Stimulated activated CD8-positive, alpha-beta memory T cell treated with anti-CD3 and anti-CD28 coated beads, Interleukin-4, amount 100 ng/mL, for 24 hours (primary cell): ENCODE data around the gene TSPAN14.
"Not testable (repeated sequence)": the region's sequence is repeated elsewhere in the genome, so short reads cannot be mapped to it uniquely, and the experiment has no call there.

Experiments used
- DNase-seq: peaks from one replicate; pipeline ENCODE4 v3.0.0-alpha.2; 2020; ENCODE audit warnings: low read depth

Gene TSPAN14, protein sequence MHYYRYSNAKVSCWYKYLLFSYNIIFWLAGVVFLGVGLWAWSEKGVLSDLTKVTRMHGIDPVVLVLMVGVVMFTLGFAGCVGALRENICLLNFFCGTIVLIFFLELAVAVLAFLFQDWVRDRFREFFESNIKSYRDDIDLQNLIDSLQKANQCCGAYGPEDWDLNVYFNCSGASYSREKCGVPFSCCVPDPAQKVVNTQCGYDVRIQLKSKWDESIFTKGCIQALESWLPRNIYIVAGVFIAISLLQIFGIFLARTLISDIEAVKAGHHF

DNA sequence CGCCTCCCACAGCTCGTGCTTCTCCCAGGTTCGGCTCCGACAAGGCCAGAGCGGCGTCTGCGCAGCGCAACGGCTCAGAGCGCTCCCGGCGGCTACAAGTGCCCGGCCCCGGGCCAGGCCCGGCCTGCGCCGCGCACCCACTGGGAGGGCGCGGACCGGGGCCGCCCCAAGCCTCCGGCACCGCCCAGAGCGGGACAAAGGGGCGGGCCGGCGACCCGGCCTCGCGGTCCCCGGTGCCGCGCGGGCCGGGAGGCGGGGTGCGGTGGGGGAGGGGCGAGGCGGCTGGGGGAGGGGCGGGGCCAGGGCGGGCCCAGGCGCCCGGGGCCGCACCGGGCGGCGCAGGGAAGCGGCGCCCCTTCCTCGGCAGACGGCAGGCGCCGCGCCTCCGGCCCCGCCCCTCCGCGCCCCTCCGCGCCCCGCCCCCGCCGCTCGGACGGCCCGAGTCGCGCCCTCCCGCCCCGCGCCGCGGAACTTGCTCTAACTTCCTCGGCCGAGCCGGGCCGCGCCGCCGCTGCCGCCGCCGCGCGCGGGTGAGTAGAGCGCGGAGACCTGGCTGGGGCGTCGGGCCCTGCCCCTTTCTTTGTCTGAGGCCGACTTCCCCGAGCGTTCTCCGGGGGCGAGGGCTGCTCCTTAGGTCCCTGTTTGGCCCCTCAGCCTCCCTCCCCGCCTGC, at the start of gene TSPAN14:
Gene TSPAN14, plus strand, starts transcription at position 469 of the 671 bp plus-strand sequence. CDS start 34,924 bp downstream, outside the sequence.
- peak; percentile 65 for DNase-seq

DNA sequence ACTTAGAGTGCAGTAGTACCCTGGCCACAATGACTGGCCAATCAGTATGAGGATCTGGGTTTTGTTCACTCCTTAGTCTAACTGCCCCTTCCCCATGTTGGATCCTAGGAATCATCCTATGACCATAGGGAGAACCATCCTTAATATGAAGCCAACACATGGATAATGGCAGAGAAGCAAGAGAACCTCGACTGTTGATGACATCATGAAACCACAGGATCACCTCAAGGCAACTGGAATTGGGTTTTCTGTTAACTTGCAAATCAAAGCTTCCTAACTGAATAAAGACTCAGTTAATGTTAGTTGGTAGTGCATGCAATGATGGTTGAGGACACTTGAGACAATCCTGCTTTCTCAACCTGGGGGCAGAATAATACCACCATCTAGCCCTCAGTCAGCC, 49.1 kb upstream of the TSPAN14 start:
- no peak for DNase-seq

DNA sequence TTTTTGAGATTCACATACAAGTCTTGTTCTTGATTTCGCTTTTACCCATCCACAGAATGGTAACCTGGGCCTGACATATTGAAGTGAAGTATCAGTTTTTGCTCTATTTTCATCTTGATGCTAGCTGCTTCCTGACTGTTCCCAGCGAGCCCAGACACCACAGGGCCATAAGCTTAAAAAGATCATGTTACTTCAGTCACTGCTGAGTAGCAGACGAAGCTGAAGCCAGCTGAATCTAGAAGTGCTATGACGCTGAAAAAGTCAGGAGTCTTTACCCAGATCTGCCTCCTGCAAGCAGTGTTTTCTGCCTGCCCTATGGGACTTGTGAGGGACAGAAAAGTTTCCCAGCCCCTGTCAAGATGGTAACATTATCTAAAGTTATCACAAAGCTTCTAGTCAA, 48.5 kb upstream of the TSPAN14 start:
- no peak for DNase-seq

DNA sequence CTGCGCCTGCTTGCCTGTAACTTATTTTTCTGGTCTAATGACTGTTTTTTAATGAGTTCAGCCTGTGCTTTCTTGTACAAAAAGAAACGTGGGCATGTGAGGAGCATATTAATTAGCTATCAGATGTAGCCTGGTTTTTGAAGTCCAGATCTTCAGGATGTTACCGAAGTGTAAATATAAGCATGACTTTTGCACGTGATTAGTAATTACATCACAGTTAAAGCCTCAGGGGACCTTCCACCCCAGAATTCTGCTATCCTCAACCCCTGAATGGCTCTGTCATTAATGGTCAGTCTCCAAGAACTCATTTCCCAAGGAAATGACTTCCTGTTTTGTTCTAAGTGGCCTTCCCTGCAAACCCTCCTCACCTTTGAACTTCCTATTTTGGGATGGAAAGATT, 47.9 kb upstream of the TSPAN14 start:
- DNase-seq = no peak

DNA sequence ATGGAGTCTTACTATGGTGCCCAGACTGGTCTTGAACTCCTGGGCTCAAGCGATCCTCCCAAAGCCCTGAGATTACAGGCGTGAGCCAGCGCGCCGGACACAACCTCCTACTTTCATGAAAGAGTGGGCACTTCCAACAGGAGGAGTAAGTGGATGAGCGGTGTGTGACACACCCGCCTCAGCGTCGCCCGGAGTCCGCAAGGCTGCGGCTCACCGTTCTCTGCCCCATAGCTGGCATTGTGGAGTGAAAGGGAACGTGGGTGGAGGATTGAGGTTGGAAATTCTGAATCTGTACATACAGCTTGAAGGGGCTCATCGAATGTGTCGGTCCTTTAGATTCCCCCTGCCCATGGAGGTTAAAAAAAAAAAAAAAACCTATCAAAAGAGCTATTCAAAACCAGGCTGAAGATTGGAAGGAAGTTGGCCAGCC, 46.3 kb upstream of the TSPAN14 start:
- peak; percentile 48 for DNase-seq

DNA sequence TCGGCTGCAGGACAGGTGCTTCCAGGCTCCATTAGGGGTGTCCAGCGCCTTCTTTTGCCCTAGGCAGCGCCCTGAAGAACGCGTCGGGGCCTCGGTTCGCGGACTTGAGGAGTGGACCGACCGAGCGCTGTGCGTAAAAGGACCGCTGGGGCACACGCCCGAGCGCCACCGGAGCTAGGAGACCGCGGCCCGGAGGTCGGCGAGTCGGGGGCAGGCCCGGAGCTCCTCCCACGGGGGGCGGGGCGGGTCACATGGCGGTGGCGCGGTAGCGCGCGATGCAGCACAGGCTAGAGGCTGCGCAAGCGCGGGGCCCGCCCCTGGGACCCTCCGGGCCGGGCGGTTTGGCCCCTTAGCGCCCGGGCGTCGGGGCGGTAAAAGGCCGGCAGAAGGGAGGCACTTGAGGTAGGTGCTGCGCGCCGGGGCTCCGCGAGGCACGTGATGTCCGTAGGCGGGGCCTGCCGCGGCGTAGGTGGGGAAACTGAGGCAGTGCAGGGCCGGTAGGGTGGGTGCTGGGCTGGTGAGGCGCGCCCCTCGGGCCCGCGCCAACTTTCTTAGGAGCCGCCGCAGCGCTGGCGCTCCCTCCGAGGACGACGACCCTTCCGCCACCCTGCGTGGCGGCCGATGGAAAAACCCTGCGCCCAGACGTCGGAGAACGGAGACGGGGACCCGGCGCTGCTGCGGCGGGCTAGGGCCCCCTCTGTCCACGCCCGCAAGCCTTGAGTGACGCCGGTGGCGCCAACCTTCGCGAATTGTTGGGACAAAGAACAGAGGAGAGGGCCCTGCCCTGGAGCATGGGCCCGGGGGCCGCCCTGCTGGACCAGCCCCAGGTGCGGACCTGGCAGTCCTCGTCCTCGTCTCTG, 45.6 kb upstream of the TSPAN14 start, which contains the start of gene PRXL2A:
Gene PRXL2A, plus strand, starts transcription at position 310 of the 860 bp plus-strand sequence. CDS start 11,917 bp downstream, outside the sequence.
- peak; percentile 82 for DNase-seq

DNA sequence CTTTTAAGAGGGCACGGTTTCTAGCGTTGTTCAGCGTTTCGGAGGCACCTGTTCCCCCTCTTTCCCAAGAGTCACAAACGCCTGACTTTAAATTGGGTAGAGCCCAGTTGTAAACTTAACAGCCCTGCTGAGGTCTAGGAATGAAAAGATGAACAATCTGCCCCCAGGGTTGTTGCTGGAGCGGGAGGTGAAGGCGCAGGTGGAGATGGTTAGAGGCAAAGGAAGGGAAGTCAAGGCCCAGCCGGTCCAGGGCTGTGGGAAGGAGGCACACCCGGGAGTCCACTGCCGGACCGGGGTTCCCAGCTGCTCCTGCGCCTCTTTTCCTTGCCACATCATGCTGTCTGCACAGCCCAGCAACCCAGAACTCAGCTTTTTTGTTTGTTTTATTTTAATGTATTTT, 45.0 kb upstream of the TSPAN14 start:
- no peak for DNase-seq

DNA sequence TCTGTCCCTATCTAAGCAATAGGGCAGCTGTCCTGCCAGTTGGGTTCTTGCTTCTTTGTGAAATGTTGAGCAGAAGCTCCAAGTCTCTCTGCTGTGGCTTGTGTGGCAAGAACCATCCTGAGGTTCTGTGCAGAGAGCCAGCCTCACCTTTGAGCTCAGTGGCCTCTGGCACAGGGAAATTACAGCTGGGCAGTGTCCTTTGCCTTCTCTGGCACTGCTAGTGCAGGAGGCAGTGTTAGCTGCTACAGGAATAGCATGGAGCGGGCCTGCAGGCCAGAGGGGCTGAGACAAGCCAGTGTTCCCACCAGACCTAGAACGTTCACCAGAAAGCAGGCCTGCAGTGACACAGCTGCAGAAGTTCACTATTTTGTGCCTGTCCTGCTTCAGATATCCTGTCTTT, 44.0 kb upstream of the TSPAN14 start:
- DNase-seq = no peak

DNA sequence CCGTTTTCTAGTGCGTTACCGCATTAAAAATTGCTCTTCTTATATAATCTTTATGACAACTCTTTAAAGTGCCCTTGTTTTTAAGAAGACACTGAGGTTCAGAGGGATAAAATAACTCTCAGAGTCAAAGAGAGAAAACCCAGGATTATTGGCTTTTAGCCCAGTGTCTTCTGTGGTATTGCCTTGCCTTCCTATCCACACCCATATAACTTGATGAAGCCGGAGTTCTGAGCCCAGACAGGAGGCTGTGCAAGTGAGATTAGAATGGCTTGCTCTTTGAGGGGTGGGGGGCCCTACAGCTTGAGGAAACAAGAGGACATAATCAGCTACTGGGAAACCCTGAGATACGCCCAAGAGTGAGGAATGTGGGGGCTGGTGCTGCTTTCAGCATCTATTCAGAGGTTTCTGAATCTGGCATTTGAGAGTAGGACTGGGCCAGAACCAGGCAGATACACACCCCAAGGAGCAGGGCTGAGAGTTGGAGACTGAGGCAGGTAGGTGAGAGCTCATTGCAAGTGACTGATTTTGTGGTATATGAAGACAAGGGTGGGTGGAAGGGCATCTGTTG, 43.4 kb upstream of the TSPAN14 start:
- no peak for DNase-seq

DNA sequence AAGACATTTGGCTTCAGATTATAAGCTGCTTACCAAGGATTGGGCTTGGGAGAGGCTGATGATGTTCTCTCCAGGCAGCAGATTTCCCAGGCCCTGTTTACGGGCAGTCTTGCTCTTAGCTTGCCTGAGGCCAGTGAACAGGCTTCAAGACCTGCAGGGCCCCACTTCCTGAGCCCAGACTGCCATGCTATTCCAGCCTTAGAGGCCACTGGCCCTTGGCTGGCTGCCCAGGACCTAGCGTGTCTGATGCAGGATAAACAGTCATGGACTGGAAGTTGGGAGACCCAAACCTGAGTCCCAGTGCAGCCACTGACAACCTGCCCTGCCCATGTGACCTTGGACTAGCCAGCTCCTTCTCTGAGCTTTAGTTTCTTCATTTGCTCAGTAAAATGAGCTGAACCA, 42.8 kb upstream of the TSPAN14 start:
- DNase-seq = no peak

DNA sequence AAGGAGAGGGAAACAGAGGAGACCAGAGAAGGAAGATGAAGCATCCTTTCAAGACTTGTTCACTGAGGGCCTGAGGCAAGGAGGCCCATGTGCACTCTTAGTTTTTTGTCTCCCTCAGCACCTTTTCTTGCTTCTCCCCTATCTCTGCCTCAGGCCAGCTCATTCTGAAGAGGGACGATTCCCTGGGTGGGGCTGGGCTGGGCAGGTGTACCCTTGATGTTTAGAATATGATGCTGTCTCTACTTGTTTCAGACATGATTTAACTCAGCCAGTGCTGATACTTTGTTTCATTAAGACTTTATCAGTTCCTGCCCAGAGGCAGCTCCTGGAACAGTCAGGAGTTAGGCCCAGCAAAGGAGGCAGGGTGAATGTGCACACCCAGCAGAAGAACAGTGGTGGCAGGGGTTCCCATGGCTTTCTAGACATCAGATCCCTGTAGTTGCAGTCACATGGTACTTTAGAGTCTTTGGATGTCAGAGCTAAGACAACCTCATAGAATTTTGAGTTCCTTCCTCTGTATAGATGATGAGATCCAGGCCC, 42.4 kb upstream of the TSPAN14 start:
- DNase-seq = no peak

DNA sequence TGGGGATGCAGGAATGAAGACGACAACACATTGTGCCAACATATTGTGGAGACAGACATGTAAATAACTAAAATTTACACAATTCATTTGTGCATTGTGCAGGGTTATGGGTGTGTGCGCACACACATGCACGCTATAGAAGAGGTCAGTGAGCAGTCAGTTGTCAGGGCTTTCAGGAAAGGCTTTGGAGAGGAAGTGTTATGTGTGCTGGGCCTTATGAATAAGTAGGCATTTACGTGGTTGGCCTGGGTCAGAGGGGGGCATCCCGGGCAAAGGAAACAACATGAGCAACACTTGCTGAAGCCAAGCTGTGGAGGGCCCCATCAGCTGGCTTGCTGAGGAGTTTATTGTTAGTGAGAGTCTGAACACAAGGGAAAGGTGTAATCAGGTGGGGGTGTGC, 41.6 kb upstream of the TSPAN14 start:
- DNase-seq = no peak

DNA sequence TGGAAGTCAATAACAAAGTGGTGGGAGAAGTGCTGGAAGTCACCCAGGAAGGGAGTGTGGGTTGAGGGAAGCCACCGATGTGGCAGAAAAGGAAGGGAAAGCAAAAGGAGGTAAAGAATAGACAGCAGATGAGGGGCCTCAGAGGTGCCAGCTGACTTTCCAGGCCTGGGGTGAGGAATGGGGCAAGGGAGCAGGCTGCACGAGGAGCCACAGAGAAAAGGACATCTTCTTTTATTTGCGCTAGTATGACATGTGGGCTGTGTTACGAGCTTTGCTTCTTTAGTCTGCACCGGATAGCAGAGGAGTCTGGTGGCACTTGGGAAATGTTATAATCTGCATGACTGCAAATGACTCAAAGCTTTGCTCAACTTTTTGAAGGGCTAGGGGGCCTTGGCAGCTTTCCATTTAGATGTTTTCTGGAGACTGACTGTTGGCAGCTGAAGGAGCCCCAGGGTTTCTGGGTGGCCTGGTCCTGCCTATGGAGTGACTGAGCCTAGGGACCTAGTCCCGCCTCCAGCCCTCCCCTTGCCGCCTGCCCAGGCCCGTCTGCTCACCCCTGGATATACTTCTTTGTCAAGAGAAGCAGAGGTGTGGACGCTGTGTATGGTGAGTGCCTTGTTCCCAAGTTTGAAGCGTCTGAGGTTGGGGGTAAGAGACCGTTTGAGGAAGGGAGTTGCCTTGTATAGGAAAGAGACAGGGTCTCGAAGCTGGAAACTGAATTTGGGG, 40.7 kb upstream of the TSPAN14 start:
- DNase-seq = no peak

DNA sequence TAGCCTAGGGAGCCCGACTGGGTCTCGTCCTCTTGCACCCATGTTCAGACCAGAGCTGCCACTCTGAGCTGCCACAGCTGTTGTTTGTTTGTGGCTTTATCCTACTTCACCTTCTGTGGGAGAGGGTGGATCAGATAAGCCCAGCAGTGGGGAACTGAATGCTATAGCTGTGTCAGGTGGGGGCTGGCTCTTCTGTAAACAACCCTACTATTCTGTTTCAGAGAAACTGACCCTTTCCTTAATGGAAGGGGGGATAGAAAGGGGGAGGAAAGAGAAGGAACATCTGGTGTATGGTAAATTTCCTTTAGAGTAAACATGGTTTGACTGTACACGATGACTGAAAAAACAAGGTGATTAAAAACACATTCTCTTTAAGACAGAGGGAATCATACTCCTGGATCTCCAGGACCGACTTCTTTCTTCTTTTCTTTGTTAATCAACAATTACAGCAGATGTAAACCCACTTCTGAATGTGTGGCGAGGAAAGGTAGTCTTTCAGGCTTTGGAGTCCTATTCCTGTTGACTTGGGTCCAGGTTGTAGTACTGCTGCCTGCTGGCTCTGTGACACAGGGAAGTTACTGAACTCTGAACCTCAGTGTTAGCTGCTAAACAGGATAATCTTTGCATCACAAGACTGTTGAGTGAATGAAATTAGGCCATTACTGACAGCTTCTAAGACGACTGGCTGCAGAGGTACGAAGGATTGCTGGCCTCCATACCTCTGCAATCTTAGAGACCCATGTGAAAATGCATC, 39.8 kb upstream of the TSPAN14 start:
- no peak for DNase-seq

DNA sequence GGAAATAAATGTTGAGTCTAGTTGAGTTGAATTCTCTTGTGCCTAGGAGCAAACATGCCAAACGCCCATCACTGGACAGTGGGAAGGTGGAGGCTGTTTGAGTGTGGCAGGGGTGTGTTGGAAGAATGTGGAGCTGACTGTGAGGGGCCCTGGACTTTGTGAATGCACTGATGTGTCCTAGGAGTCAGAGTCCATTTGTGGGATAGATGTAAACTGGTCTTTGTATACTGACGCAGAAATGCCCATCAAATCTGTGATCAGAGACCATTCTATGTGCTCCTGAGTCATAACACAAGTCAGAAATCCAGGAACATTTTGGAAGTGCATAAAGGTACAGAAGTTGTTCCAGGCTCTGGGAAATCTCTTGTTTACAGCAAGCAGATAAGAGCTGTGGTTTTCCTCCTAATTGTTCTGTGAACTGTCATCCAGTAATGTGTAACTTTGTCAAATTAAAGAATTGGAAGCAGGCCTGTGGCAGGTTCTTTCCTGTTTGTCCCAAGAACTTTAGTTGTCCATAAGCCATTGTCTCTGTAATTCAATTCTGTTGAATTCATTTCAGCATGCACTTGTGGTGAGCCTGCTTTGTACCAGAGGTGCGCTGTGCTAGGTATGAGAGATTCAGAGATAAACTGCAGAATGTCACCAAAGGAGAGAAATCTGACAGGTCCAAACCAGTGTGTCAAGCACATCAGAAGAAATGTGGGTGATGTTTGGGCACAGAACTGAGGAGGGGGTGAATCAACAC, 38.2 kb upstream of the TSPAN14 start:
- DNase-seq = no peak

DNA sequence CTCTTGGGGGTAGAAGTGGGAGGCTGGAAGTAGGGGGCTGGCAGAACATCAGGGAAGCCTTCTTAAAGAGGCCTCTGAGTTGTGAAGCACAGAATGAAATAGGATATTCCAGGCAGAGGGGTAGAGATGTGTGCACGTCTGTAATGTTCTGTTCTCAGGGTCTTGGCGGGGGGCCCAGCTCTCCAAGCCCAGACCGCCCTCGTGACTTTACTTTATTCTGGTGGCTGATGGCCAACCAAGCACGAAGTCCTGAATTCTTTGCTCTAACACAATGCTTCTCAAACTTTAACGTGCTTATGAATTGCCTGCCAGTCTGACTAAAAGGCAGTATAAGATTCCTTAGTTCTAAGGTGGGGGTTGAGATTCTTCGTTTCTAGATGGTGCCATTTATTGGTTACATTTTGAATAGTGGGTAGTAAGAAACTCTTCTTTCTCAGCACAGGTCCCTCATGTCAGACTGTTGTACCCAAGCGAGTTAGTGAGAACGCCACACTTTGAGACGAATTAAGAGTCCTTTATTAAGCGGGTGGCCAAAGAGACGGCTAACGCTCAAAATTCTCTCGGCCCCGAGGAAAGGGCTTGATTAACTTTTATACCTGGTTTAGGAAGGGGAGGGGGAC, 37.5 kb upstream of the TSPAN14 start:
- no peak for DNase-seq

DNA sequence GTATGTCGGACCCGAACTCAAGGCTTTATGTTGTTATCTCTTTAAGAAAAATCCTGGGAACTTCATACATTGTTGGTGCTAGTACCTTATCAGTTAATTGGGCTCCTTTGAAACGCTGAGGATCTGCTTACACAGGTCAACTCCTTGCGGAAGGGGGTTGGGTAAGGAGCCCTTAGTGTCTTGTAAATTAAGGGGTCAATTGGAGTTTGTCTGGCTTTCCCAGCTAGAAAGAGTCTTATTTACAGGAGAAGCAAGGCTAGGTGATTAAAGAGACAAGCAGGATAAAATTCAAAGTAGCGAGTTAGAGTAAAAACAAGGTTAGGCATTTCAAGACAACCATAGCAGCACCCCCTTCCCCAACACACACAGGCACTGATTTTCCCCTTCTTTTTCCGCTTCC, 36.9 kb upstream of the TSPAN14 start:
- not testable (repeated sequence) for DNase-seq

DNA sequence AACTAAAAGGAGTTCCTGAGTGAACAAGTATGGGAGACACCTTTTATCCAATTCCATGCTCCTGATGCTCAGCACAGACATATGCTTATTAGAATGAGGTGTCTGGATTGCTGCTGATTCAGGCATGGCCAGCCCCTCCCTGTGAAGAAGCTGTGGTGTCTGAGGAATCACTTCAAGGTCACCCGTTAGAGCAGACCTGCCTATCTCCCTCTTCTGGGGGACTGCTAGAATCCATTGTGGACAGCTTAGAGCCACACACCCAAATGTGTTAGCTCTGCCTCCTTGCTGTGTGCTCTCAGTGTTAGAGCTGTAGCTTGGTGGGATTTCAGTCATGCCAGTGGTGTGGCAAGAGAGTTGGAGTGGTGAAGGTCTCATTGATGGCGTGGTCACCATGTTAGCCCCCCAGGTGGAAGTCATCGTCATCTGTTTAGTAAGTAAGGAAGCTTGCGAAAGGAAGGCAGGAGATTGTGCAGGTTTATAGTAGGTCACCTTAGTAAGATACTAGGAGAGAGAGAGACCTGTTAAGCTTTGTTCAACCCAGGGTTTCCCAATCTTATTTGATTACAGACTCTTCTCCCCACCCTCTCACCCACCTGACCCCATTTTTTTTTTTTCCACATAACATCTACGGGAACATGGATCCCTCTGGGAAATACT, 32.9 kb upstream of the TSPAN14 start:
- DNase-seq = no peak
